H1 (cell line): ENCODE data around the gene OTOS.

ENCODE experiments used
- CBX5 ChIP-seq: fragments of 300-800, 300-1000 bp; sonication (generic); IDR thresholded peaks from 2 replicates; pipeline ENCODE4 v1.7.1; 2016; ENCODE audit warnings: antibody characterized with exemption, low read length, low read depth
- CTCF ChIP-seq, 3 experiments: IDR thresholded peaks; 1 replicate in 2 of 3; 2 replicates in 1 of 3; pipeline versions ENCODE4 v1.5.1 to v1.6.1; 2011; ENCODE audit warnings: low read length in 3 of 3, mild to moderate bottlenecking in 3 of 3, inconsistent platforms in 2 of 3, low read depth in 1 of 3, moderate library complexity in 1 of 3; ENCODE audit not compliant: insufficient read depth in 1 of 3; ENCODE audit errors: control extremely low read depth in 1 of 3
- JUND ChIP-seq: IDR thresholded peaks from 2 replicates; pipeline ENCODE4 v1.6.1; 2011; ENCODE audit warnings: mild to moderate bottlenecking, improper control_type of control experiment, low read length
- POLR2A ChIP-seq, 2 experiments: IDR thresholded peaks; 1 replicate in 1 of 2; 2 replicates in 1 of 2; pipeline ENCODE4 v1.6.1; 2011; ENCODE audit warnings: low read depth in 2 of 2, low read length in 2 of 2, mild to moderate bottlenecking in 2 of 2; ENCODE audit errors: control extremely low read depth in 1 of 2
- RFX5 ChIP-seq: IDR thresholded peaks from 2 replicates; pipeline ENCODE4 v1.6.1; 2011; ENCODE audit warnings: low read depth, low read length, improper control_type of control experiment, borderline replicate concordance
- SP2 ChIP-seq: IDR thresholded peaks from 2 replicates; pipeline ENCODE4 v1.6.1; 2012; ENCODE audit warnings: mild to moderate bottlenecking, low read length, inconsistent platforms
- SRF ChIP-seq: IDR thresholded peaks from 2 replicates; pipeline ENCODE4 v1.6.1; 2011; ENCODE audit warnings: mild to moderate bottlenecking, low read depth, low read length, moderate library complexity
- TAF7 ChIP-seq: optimal IDR thresholded peaks from 2 replicates; pipeline ENCODE3; 2011; ENCODE audit warnings: low read depth, mild to moderate bottlenecking, inconsistent platforms, low read length, moderate library complexity, borderline replicate concordance
- TEAD4 ChIP-seq: IDR thresholded peaks from 2 replicates; pipeline ENCODE4 v1.6.1; 2012; ENCODE audit warnings: low read depth, low read length, inconsistent platforms, mixed read lengths
- TF ChIP-seq, protein P1 (sequence below): IDR thresholded peaks from 2 replicates; pipeline ENCODE4 v1.6.1; 2012; ENCODE audit warnings: inconsistent platforms

DNA sequence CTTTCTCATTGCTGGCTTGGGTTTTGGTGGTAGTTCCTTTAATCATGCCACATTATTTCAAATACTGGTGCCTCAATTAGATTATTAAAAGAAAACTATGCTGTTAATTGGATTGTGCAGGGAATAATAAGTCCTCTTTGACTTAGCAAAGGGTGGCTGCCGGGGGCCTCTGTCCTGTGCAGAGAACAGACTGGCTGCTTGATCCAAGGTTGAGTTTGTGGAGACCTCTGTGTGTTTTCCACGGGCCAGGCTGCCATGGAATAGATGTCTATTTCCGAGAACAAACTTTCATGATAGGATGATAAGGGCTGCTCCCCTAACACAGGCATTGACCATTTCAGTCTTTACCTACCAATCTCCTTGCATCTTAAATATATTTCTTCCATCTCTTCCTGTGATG lies 30.4 kb upstream of the OTOS start:
- TF ChIP-seq RFX5 (no peak), CBX5 (no peak), TAF7 (no peak), POLR2A (IDR thresholded peaks at IDR 0.05; ENCODE audit: control extremely low read depth in 1 of 2, low read depth in 2 of 2, low read length in 2 of 2) (no peak), TEAD4 (no peak), CTCF (IDR thresholded peaks at IDR 0.05; ENCODE audit: control extremely low read depth in 1 of 3, insufficient read depth in 1 of 3, low read depth in 1 of 3, low read length in 3 of 3) (no peak), JUND (no peak), SRF (no peak), SP2 (no peak)
- TF ChIP-seq, protein P1, sequence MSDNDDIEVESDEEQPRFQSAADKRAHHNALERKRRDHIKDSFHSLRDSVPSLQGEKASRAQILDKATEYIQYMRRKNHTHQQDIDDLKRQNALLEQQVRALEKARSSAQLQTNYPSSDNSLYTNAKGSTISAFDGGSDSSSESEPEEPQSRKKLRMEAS: no peak
